ENCODE results near the gene FAM169A. TPM values are rescaled to one million over a fixed set of nuclear protein-coding genes. Genes with fewer than 3 reads are reported as not detected.

The FAM169A gene
- total and polyA plus RNA-seq, 12 donors = 1.7 to 36.4 (median 7.4) TPM

DNA sequence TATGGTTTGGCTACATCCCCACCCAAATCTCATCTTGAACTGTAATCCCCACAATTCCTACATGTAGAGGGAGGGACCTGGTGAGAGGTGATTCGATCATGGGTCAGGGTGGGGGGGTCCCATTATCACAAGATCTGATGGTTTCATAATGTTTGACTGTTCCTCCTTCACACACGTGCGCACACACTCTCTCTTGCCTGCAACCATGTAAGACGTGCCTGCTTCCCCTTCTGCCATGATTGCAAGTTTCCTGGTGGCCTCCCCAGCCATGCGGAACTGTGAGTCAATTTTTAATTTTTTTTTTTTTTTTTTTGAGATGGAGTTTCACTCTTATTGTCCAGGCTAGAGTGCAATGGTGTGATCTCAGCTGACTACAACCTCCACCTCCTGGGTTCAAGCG lies 27.0 kb downstream of the FAM169A start:
- WGBS, 4 donors = 87 to 93% (median 92%) methylated on average over 6 of the region's 6 CpGs
- no peaks in the 10 kb centered on the region for H3K4me1 ChIP-seq (replicated peaks in 1 of 2)
- no peak overlapping the region for H3K27ac ChIP-seq
- H3K36me3 ChIP-seq (replicated peaks in 1 of 2) = no peaks in the 10 kb centered on the region
- no peaks in the 10 kb centered on the region for H3K9me3 ChIP-seq (replicated peaks in 1 of 3)
- H3K27me3 ChIP-seq = no peaks in the 10 kb centered on the region
- intact Hi-C loops (cut with DNase I) = no loop called here
- DNase-seq = no peak
- no peak overlapping the region for H3K4me3 ChIP-seq
- TF ChIP-seq, protein P1, sequence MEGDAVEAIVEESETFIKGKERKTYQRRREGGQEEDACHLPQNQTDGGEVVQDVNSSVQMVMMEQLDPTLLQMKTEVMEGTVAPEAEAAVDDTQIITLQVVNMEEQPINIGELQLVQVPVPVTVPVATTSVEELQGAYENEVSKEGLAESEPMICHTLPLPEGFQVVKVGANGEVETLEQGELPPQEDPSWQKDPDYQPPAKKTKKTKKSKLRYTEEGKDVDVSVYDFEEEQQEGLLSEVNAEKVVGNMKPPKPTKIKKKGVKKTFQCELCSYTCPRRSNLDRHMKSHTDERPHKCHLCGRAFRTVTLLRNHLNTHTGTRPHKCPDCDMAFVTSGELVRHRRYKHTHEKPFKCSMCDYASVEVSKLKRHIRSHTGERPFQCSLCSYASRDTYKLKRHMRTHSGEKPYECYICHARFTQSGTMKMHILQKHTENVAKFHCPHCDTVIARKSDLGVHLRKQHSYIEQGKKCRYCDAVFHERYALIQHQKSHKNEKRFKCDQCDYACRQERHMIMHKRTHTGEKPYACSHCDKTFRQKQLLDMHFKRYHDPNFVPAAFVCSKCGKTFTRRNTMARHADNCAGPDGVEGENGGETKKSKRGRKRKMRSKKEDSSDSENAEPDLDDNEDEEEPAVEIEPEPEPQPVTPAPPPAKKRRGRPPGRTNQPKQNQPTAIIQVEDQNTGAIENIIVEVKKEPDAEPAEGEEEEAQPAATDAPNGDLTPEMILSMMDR (IDR thresholded peaks at IDR 0.05) = no peak
- TF ChIP-seq POLR2A (IDR thresholded peaks at IDR 0.05) = no peak

DNA sequence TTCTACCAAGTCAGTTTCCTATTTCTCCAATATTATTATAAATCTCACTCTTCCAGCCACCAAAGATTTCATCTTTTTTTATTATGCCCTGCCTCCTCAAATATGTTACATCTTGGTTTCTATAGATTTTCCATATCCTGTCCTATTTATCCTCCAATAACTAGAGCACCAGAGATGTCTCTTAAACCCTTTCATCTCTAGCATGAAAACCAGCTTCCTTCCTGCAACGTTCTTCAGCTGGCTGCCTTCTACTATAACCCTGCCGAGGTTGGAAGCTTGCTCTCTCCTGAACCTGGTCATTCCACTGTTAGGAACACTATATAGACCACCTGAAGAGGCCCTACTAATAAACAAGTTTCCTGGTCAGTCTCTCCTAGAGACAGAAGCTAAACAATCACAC lies 27.9 kb downstream of the FAM169A start:
- Histone ChIP-seq H3K27me3 (no peaks in the 10 kb centered on the region), H3K27ac (no peak overlapping the region), H3K4me1 (replicated peaks in 1 of 2) (no peaks in the 10 kb centered on the region), H3K36me3 (replicated peaks in 1 of 2) (no peaks in the 10 kb centered on the region), H3K4me3 (no peak overlapping the region), H3K9me3 (replicated peaks in 1 of 3) (no peaks in the 10 kb centered on the region)
- intact Hi-C loops (cut with DNase I) = no loop called here
- WGBS, 4 donors = 79 to 88% (median 82%) methylated on average over 2 of the region's 2 CpGs
- TF ChIP-seq, protein P1 (IDR thresholded peaks at IDR 0.05) = no peak
- TF ChIP-seq POLR2A (IDR thresholded peaks at IDR 0.05) = no peak
- DNase-seq = no peak

DNA sequence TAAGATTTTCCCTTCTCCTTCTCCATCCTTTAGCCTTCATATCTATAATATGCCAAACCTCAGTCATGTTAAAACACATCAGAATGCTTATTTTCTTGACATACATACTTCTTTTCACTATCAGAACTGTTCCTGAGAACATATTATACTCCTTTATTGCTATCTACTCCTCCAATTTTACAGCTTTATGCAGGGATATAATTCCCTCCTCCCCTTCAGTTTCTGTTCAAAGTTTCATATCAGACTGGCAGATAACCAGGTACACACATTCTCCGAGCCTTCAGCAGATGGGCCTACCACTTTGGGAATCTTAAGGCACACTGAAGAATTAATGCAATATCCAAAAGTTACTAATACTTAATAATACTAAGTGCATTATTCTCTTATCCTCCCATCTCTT lies 29.1 kb downstream of the FAM169A start:
- no peaks in the 10 kb centered on the region for H3K36me3 ChIP-seq (replicated peaks in 1 of 2)
- no peak overlapping the region for H3K27ac ChIP-seq
- TF ChIP-seq, protein P1 (IDR thresholded peaks at IDR 0.05) = no peak
- TF ChIP-seq POLR2A (IDR thresholded peaks at IDR 0.05) = no peak
- 93 to 97% (median 95%) methylated on average over 1 of the region's 1 CpG for WGBS, 4 donors
- H3K27me3 ChIP-seq = no peaks in the 10 kb centered on the region
- no peaks in the 10 kb centered on the region for H3K9me3 ChIP-seq (replicated peaks in 1 of 3)
- no peaks in the 10 kb centered on the region for H3K4me1 ChIP-seq (replicated peaks in 1 of 2)
- H3K4me3 ChIP-seq = no peak overlapping the region
- no peak for DNase-seq
- intact Hi-C loops (cut with DNase I) = no loop called here

DNA sequence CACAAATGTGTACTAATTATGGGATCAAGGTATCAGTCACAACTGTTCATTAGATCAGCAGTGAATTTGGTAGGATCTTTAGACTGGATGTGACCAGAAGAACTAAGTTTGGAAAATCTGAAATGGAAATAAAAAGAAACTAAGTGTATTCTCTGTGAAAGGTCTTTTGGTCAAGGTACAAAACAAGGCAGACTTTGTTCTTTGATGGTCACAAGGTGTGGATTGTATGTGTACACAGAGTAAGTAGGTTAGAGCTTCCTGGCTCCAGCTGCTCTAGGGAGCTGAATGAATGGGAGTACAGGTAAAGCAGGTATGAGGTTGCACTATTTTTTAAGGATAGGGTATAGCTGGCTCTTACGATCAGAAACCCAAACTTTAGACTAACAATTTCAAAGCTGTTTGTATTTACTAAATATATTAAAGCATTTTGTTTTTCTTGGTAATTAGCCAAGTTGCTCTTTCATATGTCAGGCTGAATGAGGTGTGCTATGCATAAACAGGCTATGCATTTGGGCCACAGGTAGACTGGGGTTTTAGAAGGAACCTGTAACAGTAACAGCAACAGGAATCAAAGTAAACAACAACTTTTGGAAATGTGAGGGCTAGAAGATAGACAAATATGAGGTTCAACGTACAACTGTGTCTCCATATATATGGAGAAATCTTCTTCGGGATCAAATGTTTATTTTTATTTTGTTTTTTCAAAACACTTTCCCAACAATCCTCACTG lies 32.5 kb downstream of the FAM169A start:
- TF ChIP-seq, protein P1 (IDR thresholded peaks at IDR 0.05) = no peak
- no peak for TF ChIP-seq POLR2A (IDR thresholded peaks at IDR 0.05)
- Histone ChIP-seq H3K27ac (no peak overlapping the region), H3K9me3 (replicated peaks in 1 of 3) (no peaks in the 10 kb centered on the region), H3K4me1 (replicated peaks in 1 of 2) (no peaks in the 10 kb centered on the region), H3K4me3 (no peak overlapping the region), H3K36me3 (replicated peaks in 1 of 2) (no peaks in the 10 kb centered on the region), H3K27me3 (no peaks in the 10 kb centered on the region)
- no peak for DNase-seq
- WGBS, 4 donors = 95 to 98% (median 97%) methylated on average over 3 of the region's 3 CpGs
- intact Hi-C loops (cut with DNase I) = no loop called here

Data from adrenal gland (tissue), 12 donors.